Smooth muscle cell (in vitro differentiated cells): ENCODE data around the gene CALR3. TPM values are rescaled to one million over a fixed set of nuclear protein-coding genes. Genes with fewer than 3 reads are reported as not detected.
"Not testable (repeated sequence)": the region's sequence is repeated elsewhere in the genome, so short reads cannot be mapped to it uniquely, and the experiment has no call there.

ENCODE experiments used
- DNase-seq: peaks from one replicate; lab custom pipeline; 2025; ENCODE audit not compliant: unreplicated experiment; lab: John Stamatoyannopoulos, UW
- H2AFZ ChIP-seq: fragments of 200-600 bp; sonication (generic); 2 replicates; pipeline ENCODE4 v1.6.0; 2016; ENCODE audit warnings: antibody characterized with exemption, low read depth, mild to moderate bottlenecking
- H3F3A ChIP-seq: fragments of 200-600 bp; sonication (generic); 2 replicates; pipeline ENCODE4 v1.6.0; 2017; ENCODE audit warnings: antibody characterized with exemption, low read depth
- H3K27ac ChIP-seq: fragments of 200-600 bp; sonication (generic); 2 replicates; pipeline ENCODE4 v1.5.1; 2016; ENCODE audit warnings: low read depth, mild to moderate bottlenecking
- H3K27me3 ChIP-seq: fragments of 200-600 bp; sonication (generic); 2 replicates; pipeline ENCODE4 v1.6.1; 2016; ENCODE audit warnings: low read depth, mild to moderate bottlenecking
- H3K36me3 ChIP-seq: fragments of 200-600 bp; sonication (generic); 2 replicates; pipeline ENCODE4 v1.5.1; 2016; ENCODE audit warnings: low read depth
- H3K4me1 ChIP-seq: fragments of 200-600 bp; sonication (generic); 2 replicates; pipeline ENCODE4 v1.5.1; 2016; ENCODE audit warnings: low read depth
- H3K4me2 ChIP-seq: fragments of 200-600 bp; sonication (generic); 2 replicates; pipeline ENCODE4 v1.6.0; 2016; ENCODE audit warnings: mild to moderate bottlenecking
- H3K4me3 ChIP-seq: fragments of 200-600 bp; sonication (generic); 2 replicates; pipeline ENCODE4 v1.5.1; 2016; ENCODE audit warnings: mild to moderate bottlenecking
- H3K79me2 ChIP-seq: fragments of 200-600 bp; sonication (generic); 2 replicates; pipeline ENCODE4 v1.6.0; 2016; ENCODE audit warnings: low read depth, mild to moderate bottlenecking
- H3K9ac ChIP-seq: fragments of 200-600 bp; sonication (generic); 2 replicates; pipeline ENCODE4 v1.6.0; 2016; ENCODE audit warnings: low read depth
- H3K9me3 ChIP-seq: fragments of 200-600 bp; sonication (generic); replicated peaks from 2 replicates; pipeline ENCODE4 v1.5.1; 2016; ENCODE audit warnings: low read depth
- H4K20me1 ChIP-seq: fragments of 200-600 bp; sonication (generic); 2 replicates; pipeline ENCODE4 v1.6.0; 2016; ENCODE audit warnings: low read depth
- CTCF ChIP-seq: fragments of 200-600 bp; sonication (generic); IDR thresholded peaks from 2 replicates; pipeline ENCODE4 v1.5.1; 2017; ENCODE audit warnings: borderline replicate concordance, mild to moderate bottlenecking, antibody characterized with exemption; ENCODE audit not compliant: insufficient read depth, poor library complexity, severe bottlenecking
- WGBS: methylation state at CpG from one replicate; pipeline ENCODE4 v1.1.7; 2016; ENCODE audit warnings: low lambda C conversion rate; 5-methylcytosine and 5-hydroxymethylcytosine counted together
- polyA plus RNA-seq: library from polyadenylated mRNA; unstranded; fragments of >200 nt; fragmentation: Nextera tagmentation; extraction: Ambion mirVana; gene quantifications from 2 replicates; pipeline ENCODE4 v1.2.1, GENCODE V29; 2016
- total RNA-seq: library from RNA; depleted of rRNA; stranded (reverse); fragments of >200 nt; gene quantifications from 2 replicates; pipeline ENCODE4 v1.2.3, GENCODE V29; 2014

The CALR3 gene
- total and polyA plus RNA-seq, 2 experiments from 2014 or later = not detected

GRCh38 chr19:16509141-16510061 is 13.4 kb upstream of the CALR3 start:
- no peaks in the 10 kb centered on the region for H3K36me3 ChIP-seq
- no peaks in the 10 kb centered on the region for H3F3A ChIP-seq
- H3K79me2 ChIP-seq = no peaks in the 10 kb centered on the region
- no peak overlapping the region for H3K9ac ChIP-seq
- no peaks in the 10 kb centered on the region for H3K27me3 ChIP-seq
- H3K27ac ChIP-seq = no peak overlapping the region
- H3K4me1 ChIP-seq = no peaks in the 10 kb centered on the region
- no peak for TF ChIP-seq CTCF
- H4K20me1 ChIP-seq = no peaks in the 10 kb centered on the region
- H2AFZ ChIP-seq = no peak overlapping the region
- no peak overlapping the region for H3K4me2 ChIP-seq
- DNase-seq = no peak
- H3K4me3 ChIP-seq = no peak overlapping the region
- 97% methylated on average over 28 of the region's 28 CpGs for WGBS
- no peaks in the 10 kb centered on the region for H3K9me3 ChIP-seq

- TF ChIP-seq CTCF = no peak
- H3K9me3 ChIP-seq = no peaks in the 10 kb centered on the region
- 96% methylated on average over 5 of the region's 5 CpGs for WGBS
- H3K9ac ChIP-seq = no peak overlapping the region
- DNase-seq = no peak
- H2AFZ ChIP-seq = no peak overlapping the region
- H3K4me2 ChIP-seq = no peak overlapping the region
- H3K27ac ChIP-seq = no peak overlapping the region
- H3K4me1 ChIP-seq = no peaks in the 10 kb centered on the region
- H3K4me3 ChIP-seq = no peak overlapping the region
- no peaks in the 10 kb centered on the region for H4K20me1 ChIP-seq
- H3K36me3 ChIP-seq = no peaks in the 10 kb centered on the region
- no peaks in the 10 kb centered on the region for H3F3A ChIP-seq
- no peaks in the 10 kb centered on the region for H3K27me3 ChIP-seq
- H3K79me2 ChIP-seq = no peaks in the 10 kb centered on the region
These were observed 12.6 kb upstream of the CALR3 start for GRCh38 chr19:16508546-16508945.

DNA sequence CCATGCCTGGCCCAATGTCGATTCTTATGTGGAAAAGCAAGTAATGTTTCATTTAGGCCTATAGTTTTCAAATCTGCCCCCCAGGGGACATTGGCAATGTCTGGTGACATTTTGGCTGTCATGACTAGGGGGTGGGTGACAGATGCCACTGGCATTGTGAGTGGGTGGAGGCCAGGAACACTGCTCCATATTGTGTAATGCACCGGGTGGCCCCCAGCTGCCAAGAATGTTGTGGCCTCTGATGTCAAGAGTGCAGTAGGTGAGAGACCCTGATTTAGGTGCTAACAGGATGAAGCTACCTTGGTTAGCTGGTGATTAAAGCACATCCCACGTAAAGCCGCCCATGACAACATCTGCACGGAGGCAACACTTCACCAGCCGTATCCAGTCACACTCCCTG is 11.0 kb upstream of the CALR3 start:
- WGBS = 76% methylated on average over 6 of the region's 6 CpGs
- H3K4me2 ChIP-seq = no peak overlapping the region
- DNase-seq = no peak
- H3K9me3 ChIP-seq = no peaks in the 10 kb centered on the region
- no peaks in the 10 kb centered on the region for H3F3A ChIP-seq
- H3K27me3 ChIP-seq = no peaks in the 10 kb centered on the region
- H3K9ac ChIP-seq = no peak overlapping the region
- no peak overlapping the region for H3K4me3 ChIP-seq
- TF ChIP-seq CTCF = no peak
- no peak overlapping the region for H3K27ac ChIP-seq
- H2AFZ ChIP-seq = no peak overlapping the region
- H3K4me1 ChIP-seq = no peaks in the 10 kb centered on the region
- H4K20me1 ChIP-seq = no peaks in the 10 kb centered on the region
- no peaks in the 10 kb centered on the region for H3K36me3 ChIP-seq
- no peaks in the 10 kb centered on the region for H3K79me2 ChIP-seq

- not testable (repeated sequence) for H2AFZ ChIP-seq, H3K9me3 ChIP-seq, H3K27ac ChIP-seq, H3K9ac ChIP-seq, H3F3A ChIP-seq, H3K4me2 ChIP-seq, H3K27me3 ChIP-seq, H4K20me1 ChIP-seq, H3K4me3 ChIP-seq, H3K4me1 ChIP-seq, DNase-seq, H3K36me3 ChIP-seq, H3K79me2 ChIP-seq
- WGBS = 91% methylated on average over 11 of the region's 11 CpGs
These were observed 10.2 kb upstream of the CALR3 start for GRCh38 chr19:16506161-16506560.
